ENCODE measurements around the gene UQCC3.
"Not testable (repeated sequence)": the region's sequence is repeated elsewhere in the genome, so short reads cannot be mapped to it uniquely, and the experiment has no call there.

DNA sequence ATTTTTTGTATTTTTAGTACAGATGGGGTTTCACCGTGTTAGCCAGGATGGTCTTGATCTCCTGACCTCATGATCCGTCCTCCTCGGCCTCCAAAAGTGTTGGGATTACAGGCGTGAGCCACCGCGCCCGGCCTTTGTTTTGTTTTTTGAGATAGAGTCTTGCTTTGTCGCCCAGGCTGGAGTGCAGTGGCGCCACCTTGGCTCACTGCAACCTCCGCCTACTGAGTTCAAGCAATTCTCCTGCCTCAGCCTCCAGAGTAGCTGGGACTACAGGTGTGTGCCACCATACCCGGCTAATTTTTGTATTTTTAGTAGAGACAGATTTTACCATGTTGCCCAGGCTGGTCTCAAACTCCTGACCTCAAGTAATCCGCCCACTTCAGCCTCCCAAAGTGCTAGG is 21.2 kb upstream of the UQCC3 start:
- not testable (repeated sequence) for TF ChIP-seq POLR2AphosphoS5 (IDR thresholded peaks at IDR 0.05; ENCODE audit: borderline replicate concordance, low read depth, low read length); FOXP2 (optimal IDR thresholded peaks at IDR 0.05; ENCODE audit: control extremely low read depth, extremely low read length, insufficient read depth)
